K562 (cell line): Measurements from ENCODE around the gene SURF4. TPM values are rescaled to one million over a fixed set of nuclear protein-coding genes. Genes with fewer than 3 reads are reported as not detected.
A peak's percentile ranks its signal among the peaks of the same experiment; 100 is the strongest.

ENCODE experiments used
- HDAC8 ChIP-seq: fragments of 450-650 bp; IDR thresholded peaks from 2 replicates; pipeline ENCODE4 v1.6.1; 2016; ENCODE audit warnings: mild to moderate bottlenecking, missing genetic modification characterization, moderate library complexity, missing compliant biosample characterization
- MED1 ChIP-seq: sonication (generic); formaldehyde crosslinking; IDR thresholded peaks from 2 replicates; pipeline ENCODE4 v1.8.1; 2023; ENCODE audit warnings: missing genetic modification reagents, borderline replicate concordance
- RHOXF2B ChIP-seq: fragments of 250-450 bp; sonication (Bioruptor Pico); conservative IDR thresholded peaks from 2 replicates; pipeline ENCODE4 v1.5.1; 2021
- SMC3 ChIP-seq: conservative IDR thresholded peaks from 2 replicates; pipeline ENCODE4 v1.6.1; 2011; ENCODE audit warnings: low read depth, low read length, improper control_type of control experiment; ENCODE audit not compliant: insufficient read depth
- ZNF77 ChIP-seq: fragments of 250-450 bp; sonication (Bioruptor Pico); IDR thresholded peaks from 2 replicates; pipeline ENCODE4 v1.5.0; 2020
- polyA plus RNA-seq, 8 experiments: library from polyadenylated mRNA; depleted of rRNA in 4 of 8; stranded (reverse) in 5 of 8; unstranded in 3 of 8; fragments of >200 nt; fragmentation: Nextera tagmentation in 2 of 8; fragmentation: Illumina TruSeq in 1 of 8; extraction: Ambion mirVana in 2 of 8; extraction: Trizol in 1 of 8; gene quantifications; 2 replicates each; pipeline versions ENCODE4 v1.2.1 to v1.2.3, GENCODE V29; 2011 to 2014; ENCODE audit warnings: inconsistent platforms in 1 of 8, missing spikeins in 1 of 8
- total RNA-seq, 7 experiments: library from RNA; depleted of rRNA in 6 of 7; stranded (reverse); fragments of >200 nt in 6 of 7; fragmentation: Illumina TruSeq in 2 of 7; extraction: Trizol in 2 of 7; gene quantifications; 2 replicates each; pipeline versions ENCODE4 v1.2.1 to v1.2.3, GENCODE V29; 2011 to 2021; ENCODE audit warnings: low replicate concordance in 1 of 7
- TF ChIP-seq, protein P1 (sequence below), 2 experiments: fragments of 450-650 bp in 1 of 2; sonication (generic) in 1 of 2; formaldehyde crosslinking in 1 of 2; IDR thresholded peaks; 2 replicates each; pipeline versions ENCODE4 v1.7.1 to v1.9.0; 2016 to 2022; ENCODE audit warnings: inconsistent platforms in 1 of 2, mild to moderate bottlenecking in 1 of 2, missing genetic modification reagents in 1 of 2
- TF ChIP-seq, protein P2 (sequence below): fragments of 450-650 bp; IDR thresholded peaks from 2 replicates; pipeline ENCODE4 v1.7.1; 2018; ENCODE audit warnings: mild to moderate bottlenecking, low read depth; ENCODE audit not compliant: partially characterized antibody

The SURF4 gene
- total and polyA plus RNA-seq, 9 of the 15 experiments (the other 6 are each of a cell fraction or from before 2014, with no cell fraction given) = 8.4 to 176 (median 130) TPM

DNA sequence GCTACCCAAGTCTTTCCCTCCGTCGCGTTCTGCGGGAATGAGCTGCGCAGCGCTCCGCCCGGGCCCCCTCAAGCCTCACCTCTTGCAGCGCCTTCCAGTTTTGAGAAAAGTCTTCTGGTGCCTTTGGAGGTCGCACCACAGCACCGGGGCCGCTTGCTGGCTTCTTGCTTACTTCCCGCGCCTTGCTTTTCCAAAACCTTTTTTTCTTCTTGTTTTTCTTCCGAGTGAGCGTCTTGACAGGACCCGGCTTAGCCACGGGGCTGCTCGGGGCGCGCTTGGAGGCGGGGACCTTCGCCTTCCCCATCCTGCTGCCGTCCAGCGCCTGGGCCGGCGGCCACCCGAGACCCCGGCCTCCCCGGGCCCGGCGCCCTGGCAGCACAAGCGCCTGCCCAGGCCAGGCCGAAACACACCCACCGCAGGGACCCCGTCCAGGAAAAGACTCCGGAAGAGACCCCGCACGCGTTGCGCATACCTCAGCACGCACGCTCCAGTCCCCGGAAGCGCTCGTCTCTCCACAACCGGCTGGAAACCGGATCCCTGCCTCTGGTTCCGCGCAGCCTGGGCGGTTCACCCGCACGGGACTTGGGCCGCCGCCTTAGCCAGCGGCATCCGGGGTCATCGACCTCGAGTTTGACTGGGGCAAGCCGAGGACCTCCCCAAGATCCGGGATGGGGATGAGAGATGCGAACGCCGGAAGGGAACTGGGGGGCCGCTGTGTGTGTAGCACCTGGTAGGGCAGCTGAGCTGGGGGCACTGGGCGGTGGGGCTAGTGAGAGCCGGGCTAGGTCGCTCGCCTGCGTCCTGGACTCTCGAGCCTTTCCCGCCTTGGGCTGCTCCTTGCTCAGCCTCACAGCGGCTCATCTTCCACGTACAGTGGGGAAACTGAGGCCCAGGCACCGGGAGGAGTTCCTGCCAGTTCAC is 41.9 kb upstream of the SURF4 start, which contains the start of gene REXO4 (continued):
- TF ChIP-seq, protein P1, sequence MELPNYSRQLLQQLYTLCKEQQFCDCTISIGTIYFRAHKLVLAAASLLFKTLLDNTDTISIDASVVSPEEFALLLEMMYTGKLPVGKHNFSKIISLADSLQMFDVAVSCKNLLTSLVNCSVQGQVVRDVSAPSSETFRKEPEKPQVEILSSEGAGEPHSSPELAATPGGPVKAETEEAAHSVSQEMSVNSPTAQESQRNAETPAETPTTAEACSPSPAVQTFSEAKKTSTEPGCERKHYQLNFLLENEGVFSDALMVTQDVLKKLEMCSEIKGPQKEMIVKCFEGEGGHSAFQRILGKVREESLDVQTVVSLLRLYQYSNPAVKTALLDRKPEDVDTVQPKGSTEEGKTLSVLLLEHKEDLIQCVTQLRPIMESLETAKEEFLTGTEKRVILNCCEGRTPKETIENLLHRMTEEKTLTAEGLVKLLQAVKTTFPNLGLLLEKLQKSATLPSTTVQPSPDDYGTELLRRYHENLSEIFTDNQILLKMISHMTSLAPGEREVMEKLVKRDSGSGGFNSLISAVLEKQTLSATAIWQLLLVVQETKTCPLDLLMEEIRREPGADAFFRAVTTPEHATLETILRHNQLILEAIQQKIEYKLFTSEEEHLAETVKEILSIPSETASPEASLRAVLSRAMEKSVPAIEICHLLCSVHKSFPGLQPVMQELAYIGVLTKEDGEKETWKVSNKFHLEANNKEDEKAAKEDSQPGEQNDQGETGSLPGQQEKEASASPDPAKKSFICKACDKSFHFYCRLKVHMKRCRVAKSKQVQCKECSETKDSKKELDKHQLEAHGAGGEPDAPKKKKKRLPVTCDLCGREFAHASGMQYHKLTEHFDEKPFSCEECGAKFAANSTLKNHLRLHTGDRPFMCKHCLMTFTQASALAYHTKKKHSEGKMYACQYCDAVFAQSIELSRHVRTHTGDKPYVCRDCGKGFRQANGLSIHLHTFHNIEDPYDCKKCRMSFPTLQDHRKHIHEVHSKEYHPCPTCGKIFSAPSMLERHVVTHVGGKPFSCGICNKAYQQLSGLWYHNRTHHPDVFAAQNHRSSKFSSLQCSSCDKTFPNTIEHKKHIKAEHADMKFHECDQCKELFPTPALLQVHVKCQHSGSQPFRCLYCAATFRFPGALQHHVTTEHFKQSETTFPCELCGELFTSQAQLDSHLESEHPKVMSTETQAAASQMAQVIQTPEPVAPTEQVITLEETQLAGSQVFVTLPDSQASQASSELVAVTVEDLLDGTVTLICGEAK (IDR thresholded peaks at IDR 0.05) = peak; percentile 100
- TF ChIP-seq, protein P1 (CRISPR knock-in tag; IDR thresholded peaks at IDR 0.05) = no peak
- TF ChIP-seq SMC3 (no peak), ZNF77 (CRISPR knock-in tag) (no peak), MED1 (no peak), HDAC8 (tag) (peak; percentile 55; the same call in 1 of the 2 replicates), RHOXF2B (CRISPR knock-in tag) (no peak)
- TF ChIP-seq, protein P2, sequence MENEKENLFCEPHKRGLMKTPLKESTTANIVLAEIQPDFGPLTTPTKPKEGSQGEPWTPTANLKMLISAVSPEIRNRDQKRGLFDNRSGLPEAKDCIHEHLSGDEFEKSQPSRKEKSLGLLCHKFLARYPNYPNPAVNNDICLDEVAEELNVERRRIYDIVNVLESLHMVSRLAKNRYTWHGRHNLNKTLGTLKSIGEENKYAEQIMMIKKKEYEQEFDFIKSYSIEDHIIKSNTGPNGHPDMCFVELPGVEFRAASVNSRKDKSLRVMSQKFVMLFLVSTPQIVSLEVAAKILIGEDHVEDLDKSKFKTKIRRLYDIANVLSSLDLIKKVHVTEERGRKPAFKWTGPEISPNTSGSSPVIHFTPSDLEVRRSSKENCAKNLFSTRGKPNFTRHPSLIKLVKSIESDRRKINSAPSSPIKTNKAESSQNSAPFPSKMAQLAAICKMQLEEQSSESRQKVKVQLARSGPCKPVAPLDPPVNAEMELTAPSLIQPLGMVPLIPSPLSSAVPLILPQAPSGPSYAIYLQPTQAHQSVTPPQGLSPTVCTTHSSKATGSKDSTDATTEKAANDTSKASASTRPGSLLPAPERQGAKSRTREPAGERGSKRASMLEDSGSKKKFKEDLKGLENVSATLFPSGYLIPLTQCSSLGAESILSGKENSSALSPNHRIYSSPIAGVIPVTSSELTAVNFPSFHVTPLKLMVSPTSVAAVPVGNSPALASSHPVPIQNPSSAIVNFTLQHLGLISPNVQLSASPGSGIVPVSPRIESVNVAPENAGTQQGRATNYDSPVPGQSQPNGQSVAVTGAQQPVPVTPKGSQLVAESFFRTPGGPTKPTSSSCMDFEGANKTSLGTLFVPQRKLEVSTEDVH = peak; percentile 96
